GM10248 (cell line): ENCODE data around the gene MAMLD1.

Experiments used
- CTCF ChIA-PET: fragments of 300-600 bp; sonication (Branson Sonifier 250); formaldehyde crosslinking; extraction: SDS; loops from one replicate; lab custom pipeline; 2021; ENCODE audit warnings: antibody characterized with exemption; lab: Yijun Ruan, JAX
- POLR2A ChIA-PET: fragments of 350-650 bp; sonication (Branson Sonifier 250); formaldehyde crosslinking; extraction: SDS; loops from one replicate; lab custom pipeline; 2020; ENCODE audit warnings: antibody characterized with exemption; lab: Yijun Ruan, JAX
- DNase-seq: peaks from one replicate; pipeline ENCODE4 v3.0.0; 2012; ENCODE audit errors: extremely low spot score
- CTCF ChIP-seq: IDR thresholded peaks from 2 replicates; pipeline ENCODE4 v1.5.1; 2012; ENCODE audit warnings: mild to moderate bottlenecking, low read depth; ENCODE audit errors: extremely low read depth, missing control alignments, control extremely low read depth

Gene MAMLD1

DNA sequence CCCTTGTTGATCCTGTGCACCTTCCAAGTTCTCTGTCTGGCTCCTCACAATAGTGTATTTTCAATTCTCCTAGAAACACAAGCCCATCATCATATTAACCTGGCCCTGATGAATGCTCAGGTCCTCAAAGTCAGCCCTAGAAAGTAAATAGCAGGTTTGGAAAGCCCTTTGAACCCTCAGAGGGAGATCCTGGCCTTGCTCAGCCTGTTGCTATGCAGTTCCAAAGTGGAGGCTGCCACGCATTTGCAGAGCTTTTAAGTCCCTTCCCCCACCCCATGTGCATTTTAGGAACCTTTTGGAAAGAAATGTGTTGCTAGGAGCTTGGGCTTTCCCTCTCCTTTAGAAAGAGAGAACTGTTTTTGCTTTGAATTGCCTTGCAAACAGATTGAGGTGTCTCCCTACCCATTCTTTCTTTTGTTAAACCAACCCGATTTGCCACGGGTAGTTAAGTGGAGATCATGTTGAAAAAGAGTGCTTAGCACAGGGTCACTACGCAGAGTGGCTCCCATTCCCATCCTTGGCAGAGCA is 12.2 kb downstream of the MAMLD1 start:
- ChIA-PET CTCF (no interaction called here), POLR2A (no interaction called here)
- DNase-seq = no peak
- TF ChIP-seq CTCF = no peak

- CTCF ChIA-PET = no interaction called here
Measured at GRCh38 chrX:150377005-150377404, 13.9 kb downstream of the MAMLD1 start.

DNA sequence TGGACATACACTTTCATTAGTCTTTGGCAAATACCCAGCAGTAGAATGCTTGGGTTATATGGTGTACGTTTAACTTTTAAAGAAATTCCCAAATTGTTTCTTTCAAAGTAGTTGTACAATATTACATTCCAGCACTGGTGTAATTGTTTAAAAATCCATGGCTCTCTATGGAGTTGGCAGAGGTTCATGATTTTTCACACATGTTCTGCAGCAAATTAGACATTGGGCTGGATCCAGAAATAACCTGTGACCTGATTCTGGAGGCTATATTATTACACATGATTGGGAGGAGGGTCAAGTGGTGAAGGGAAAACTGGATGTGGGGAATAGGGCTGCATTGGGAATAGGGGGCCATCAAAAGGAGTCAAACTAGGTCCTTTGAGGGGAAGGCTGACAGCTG is 41.9 kb downstream of the MAMLD1 start:
- ChIA-PET POLR2A (no interaction called here), CTCF (no interaction called here)
- no peak for TF ChIP-seq CTCF
- DNase-seq = no peak

More at GRCh38 chrX:150377005-150377404, 13.9 kb downstream of the MAMLD1 start:
- POLR2A ChIA-PET = no interaction called here
- TF ChIP-seq CTCF = no peak
- no peak for DNase-seq

DNA sequence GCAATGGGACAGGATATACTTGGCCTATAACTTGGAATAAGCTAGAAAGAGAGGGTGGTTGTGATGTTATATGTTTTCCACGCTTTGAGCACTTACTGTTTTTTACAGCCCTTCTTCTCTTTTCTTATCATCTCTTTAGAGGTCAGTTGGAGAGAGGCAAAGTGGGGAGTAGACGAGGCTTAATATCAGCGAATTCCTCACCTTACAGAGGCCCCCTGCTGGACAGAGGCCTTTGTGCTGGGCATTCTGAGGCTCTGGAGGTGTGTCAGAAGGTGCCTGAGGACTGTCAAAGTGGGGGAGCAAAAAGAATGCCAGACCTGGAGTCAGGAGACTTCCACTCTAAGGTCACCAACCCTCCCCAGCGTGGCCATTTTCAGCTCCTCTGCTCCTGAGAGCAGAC is 42.5 kb downstream of the MAMLD1 start:
- CTCF ChIA-PET = no interaction called here
- DNase-seq = no peak
- POLR2A ChIA-PET = no interaction called here
- no peak for TF ChIP-seq CTCF

GRCh38 chrX:150406596-150406995 is 43.5 kb downstream of the MAMLD1 start:
- POLR2A ChIA-PET = no interaction called here
- CTCF ChIA-PET = no interaction called here
- no peak for DNase-seq
- TF ChIP-seq CTCF = no peak

DNA sequence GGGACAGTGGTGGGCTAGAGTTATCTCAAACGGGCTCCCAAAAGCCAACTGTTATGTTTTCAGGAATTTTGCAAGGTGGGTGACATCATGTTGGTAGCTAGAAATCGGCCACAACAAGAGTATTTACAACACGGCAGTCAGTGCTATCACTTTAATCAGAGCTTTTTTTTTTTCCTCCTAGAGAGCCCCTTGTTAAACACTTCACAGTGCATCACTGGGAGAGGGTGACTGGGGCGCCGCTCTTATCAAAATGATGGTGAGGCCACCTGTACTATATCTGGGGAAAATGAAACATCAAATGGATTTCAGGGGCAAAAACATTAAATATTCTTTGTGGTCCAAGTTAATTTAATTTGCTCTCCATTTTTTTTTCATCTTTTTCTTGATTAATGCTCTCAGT is 44.9 kb downstream of the MAMLD1 start:
- no peak for TF ChIP-seq CTCF
- ChIA-PET CTCF (interaction anchor here (1.4 kb wide), 1 partner anchor 12 kb away, joined by 3 read pairs; no protein-coding TSS in a partner anchor), POLR2A (no interaction called here)
- no peak for DNase-seq

DNA sequence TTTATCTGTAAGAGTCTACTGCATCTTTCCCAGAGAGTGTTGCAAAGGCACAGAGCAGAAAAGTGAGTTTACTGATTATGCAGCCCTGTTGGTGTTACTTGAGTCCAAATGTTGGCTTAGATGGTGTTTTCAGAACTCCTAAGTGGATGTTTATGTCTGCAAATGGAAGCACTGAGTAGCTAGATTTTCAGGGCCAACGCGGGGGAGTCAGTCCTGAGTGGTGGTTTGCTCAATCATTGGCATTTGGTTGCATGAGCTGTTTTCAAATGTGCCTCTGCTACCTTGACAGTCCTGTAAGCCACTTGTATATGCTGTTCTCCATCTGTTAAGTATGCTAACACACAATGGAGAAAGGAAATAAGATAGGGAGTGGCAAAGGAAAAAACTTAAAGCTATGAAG is 45.4 kb downstream of the MAMLD1 start:
- CTCF ChIA-PET = interaction anchor here (1.4 kb wide), 1 partner anchor 12 kb away, joined by 3 read pairs; no protein-coding TSS in a partner anchor
- no peak for TF ChIP-seq CTCF
- POLR2A ChIA-PET = no interaction called here
- DNase-seq = no peak
